Body of pancreas (tissue), 4 donors: ENCODE measurements around the gene NR6A1.

Experiments used
- POLR2A ChIP-seq, 3 donors: fragments of 450-650 bp; IDR thresholded peaks; one replicate each; pipeline ENCODE4 v1.6.1; 2016; ENCODE audit warnings: antibody characterized with exemption in 3 of 3, mild to moderate bottlenecking in 2 of 3
- TF ChIP-seq, protein P1 (sequence below), 7 experiments: fragments of 450-650 bp in 4 of 7; fragments of 200-600 bp in 3 of 7; sonication (generic) in 3 of 7; IDR thresholded peaks; one replicate each; pipeline ENCODE4 v1.5.1; 2016 to 2019; ENCODE audit warnings: antibody characterized with exemption in 7 of 7

- TF ChIP-seq, protein P1, sequence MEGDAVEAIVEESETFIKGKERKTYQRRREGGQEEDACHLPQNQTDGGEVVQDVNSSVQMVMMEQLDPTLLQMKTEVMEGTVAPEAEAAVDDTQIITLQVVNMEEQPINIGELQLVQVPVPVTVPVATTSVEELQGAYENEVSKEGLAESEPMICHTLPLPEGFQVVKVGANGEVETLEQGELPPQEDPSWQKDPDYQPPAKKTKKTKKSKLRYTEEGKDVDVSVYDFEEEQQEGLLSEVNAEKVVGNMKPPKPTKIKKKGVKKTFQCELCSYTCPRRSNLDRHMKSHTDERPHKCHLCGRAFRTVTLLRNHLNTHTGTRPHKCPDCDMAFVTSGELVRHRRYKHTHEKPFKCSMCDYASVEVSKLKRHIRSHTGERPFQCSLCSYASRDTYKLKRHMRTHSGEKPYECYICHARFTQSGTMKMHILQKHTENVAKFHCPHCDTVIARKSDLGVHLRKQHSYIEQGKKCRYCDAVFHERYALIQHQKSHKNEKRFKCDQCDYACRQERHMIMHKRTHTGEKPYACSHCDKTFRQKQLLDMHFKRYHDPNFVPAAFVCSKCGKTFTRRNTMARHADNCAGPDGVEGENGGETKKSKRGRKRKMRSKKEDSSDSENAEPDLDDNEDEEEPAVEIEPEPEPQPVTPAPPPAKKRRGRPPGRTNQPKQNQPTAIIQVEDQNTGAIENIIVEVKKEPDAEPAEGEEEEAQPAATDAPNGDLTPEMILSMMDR (IDR thresholded peaks at IDR 0.05): no peak
- no peak for TF ChIP-seq POLR2A (IDR thresholded peaks at IDR 0.05)
Observed at GRCh38 chr9:124506433-124506832, 264.7 kb downstream of the NR6A1 start.
